Tongue (tissue), 2 donors: Measurements from ENCODE around the gene MCM8. TPM values are rescaled to one million over a fixed set of nuclear protein-coding genes. Genes with fewer than 3 reads are reported as not detected.

Experiments
- DNase-seq: peaks from one replicate; pipeline ENCODE4 v3.0.0-alpha.2; 2015
- total RNA-seq: library from RNA; depleted of rRNA; stranded (reverse); fragments of >200 nt; gene quantifications from one replicate; pipeline ENCODE4 v1.2.3, GENCODE V29; 2014

The MCM8 gene
- total RNA-seq: 13.5 TPM

GRCh38 chr20:5950271-5951031 lies at the start of gene MCM8, which contains the start of gene TRMT6:
TSS of gene MCM8 (plus strand) at chr20:5950652. CDS start at chr20:5952016, 1,364 bp downstream.
TSS of gene TRMT6 (minus strand) at chr20:5950533. CDS start at chr20:5950405, 128 bp downstream.
- DNase-seq: peak; percentile 98

- DNase-seq: no peak
These were observed 49.5 kb upstream of the MCM8 start for GRCh38 chr20:5900908-5901307.

GRCh38 chr20:5908981-5909380 lies 41.5 kb upstream of the MCM8 start:
- DNase-seq: no peak

GRCh38 chr20:5910186-5910585 lies 40.3 kb upstream of the MCM8 start:
- DNase-seq: no peak

GRCh38 chr20:5913166-5913565 lies 37.3 kb upstream of the MCM8 start:
- DNase-seq: no peak

GRCh38 chr20:5914859-5915258 lies 35.6 kb upstream of the MCM8 start:
- DNase-seq: no peak

GRCh38 chr20:5918856-5919625 lies 31.4 kb upstream of the MCM8 start:
- DNase-seq: no peak

- no peak for DNase-seq
These were observed 30.6 kb upstream of the MCM8 start for GRCh38 chr20:5919626-5920544.

- DNase-seq: no peak
These were observed 29.9 kb upstream of the MCM8 start for GRCh38 chr20:5920581-5920980.

- no peak for DNase-seq
These were observed 27.0 kb upstream of the MCM8 start for GRCh38 chr20:5923493-5923892.

GRCh38 chr20:5925551-5925950 lies 24.9 kb upstream of the MCM8 start:
- no peak for DNase-seq

- DNase-seq: no peak
These were observed 22.5 kb upstream of the MCM8 start for GRCh38 chr20:5927749-5928462.

GRCh38 chr20:5928836-5929715 lies 21.4 kb upstream of the MCM8 start:
- no peak for DNase-seq

GRCh38 chr20:5931411-5931810 lies 19.0 kb upstream of the MCM8 start:
- DNase-seq: no peak

- DNase-seq: no peak
These were observed 17.7 kb upstream of the MCM8 start for GRCh38 chr20:5932796-5933195.

- no peak for DNase-seq
These were observed 16.5 kb upstream of the MCM8 start for GRCh38 chr20:5933802-5934436.

- DNase-seq: no peak
These were observed 15.1 kb upstream of the MCM8 start for GRCh38 chr20:5935384-5935783.

GRCh38 chr20:5936238-5936637 lies 14.2 kb upstream of the MCM8 start:
- no peak for DNase-seq

GRCh38 chr20:5938456-5939029 lies 11.9 kb upstream of the MCM8 start:
- DNase-seq: no peak

- no peak for DNase-seq
These were observed 4.5 kb upstream of the MCM8 start for GRCh38 chr20:5945963-5946362.
